Midbrain (tissue), 1 donor: ENCODE data around the gene INHA.

ENCODE experiments used
- DNase-seq: peaks from one replicate; lab custom pipeline; 2025; lab: John Stamatoyannopoulos, UW

Gene INHA

DNA sequence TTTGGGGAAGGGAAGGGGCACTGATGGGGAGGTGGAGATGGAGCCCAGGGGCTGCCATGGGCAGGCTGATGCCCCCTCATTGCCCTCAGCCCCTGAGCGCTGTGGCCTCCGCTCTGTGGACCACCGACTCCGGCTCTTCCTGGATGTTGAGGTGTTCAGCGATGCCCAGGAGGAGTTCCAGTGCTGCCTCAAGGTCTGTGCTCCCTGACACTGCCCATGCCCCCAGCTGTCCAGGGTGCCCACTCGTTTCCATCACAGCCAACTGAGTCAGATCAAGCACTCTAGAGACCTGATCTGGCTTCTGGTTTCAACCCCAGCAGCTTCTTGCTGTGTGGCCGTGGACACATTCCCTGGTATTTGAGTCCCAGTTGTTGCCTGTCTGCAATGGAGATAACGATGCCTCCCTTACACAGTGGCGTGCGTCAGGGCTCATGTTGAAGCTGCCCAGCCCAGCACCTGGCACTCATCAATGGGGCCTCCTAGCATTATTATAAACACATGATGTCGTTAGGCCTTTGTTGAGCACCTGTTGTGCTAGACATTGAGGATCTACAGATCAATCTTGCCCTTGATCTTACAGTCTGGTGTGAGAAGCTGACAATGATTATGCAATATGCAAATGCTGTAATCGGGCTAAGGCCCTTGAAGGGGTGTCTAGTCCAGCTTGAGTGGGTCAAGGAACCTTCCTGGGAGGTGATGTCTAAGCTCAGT lies 39.9 kb downstream of the INHA start:
- no peak for DNase-seq

DNA sequence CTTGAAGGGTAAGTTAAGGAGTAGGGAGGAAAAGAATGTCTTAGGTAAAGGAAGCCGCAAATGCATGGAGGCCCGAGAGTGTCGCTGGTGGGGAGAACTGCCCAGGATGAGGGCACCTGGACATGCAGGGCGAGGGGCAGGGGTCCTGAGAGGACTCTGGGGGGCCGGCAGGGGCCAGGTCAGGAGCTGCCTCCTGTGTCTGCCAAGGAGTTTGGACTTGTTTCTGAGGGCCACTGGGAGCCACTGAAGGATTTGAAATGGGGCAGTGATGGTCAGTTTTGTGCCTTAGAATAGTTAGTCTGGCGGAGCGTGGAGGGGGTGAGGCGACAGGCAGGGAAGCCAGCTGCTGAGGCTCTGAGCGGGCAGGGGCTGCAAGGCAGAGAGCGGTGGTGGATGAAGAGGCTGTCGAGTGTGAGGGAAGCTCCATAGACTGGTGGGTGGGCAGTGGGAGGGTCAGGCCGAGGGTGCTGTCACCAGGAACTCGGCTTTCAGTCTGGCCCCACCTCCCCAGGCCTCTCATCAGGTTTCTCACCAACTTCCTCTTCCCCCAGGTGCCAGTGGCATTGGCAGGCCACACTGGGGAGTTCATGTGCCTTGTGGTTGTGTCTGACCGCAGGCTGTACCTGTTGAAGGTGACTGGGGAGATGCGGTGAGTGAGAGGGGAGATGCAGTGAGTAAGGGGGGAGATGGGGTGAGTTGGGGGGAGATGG lies 40.6 kb downstream of the INHA start:
- no peak for DNase-seq

DNA sequence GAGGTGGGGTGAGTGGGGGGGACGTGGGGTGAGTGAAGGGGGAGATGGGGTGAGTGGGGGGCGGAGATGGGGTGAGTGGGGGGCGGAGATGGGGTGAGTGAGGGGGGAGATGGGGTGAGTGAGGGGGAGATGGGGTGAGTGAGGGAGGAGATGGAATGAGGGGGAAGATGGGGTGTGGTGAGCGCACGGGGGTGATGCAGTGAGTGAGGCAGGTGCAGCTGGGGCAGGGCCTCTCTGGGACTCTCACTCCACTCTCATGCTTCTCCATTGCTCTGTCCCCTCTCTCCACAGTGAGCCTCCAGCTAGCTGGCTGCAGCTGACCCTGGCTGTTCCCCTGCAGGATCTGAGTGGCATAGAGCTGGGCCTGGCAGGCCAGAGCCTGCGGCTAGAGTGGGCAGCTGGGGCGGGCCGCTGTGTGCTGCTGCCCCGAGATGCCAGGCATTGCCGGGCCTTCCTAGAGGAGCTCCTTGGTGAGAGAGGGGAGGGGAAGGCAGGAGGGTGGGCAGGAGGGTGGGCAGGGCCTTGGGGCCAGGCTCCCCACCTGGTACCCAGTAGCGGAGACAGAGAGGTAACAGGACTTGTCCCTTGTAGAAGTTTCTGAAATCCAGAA lies 41.5 kb downstream of the INHA start:
- DNase-seq, result no peak

DNA sequence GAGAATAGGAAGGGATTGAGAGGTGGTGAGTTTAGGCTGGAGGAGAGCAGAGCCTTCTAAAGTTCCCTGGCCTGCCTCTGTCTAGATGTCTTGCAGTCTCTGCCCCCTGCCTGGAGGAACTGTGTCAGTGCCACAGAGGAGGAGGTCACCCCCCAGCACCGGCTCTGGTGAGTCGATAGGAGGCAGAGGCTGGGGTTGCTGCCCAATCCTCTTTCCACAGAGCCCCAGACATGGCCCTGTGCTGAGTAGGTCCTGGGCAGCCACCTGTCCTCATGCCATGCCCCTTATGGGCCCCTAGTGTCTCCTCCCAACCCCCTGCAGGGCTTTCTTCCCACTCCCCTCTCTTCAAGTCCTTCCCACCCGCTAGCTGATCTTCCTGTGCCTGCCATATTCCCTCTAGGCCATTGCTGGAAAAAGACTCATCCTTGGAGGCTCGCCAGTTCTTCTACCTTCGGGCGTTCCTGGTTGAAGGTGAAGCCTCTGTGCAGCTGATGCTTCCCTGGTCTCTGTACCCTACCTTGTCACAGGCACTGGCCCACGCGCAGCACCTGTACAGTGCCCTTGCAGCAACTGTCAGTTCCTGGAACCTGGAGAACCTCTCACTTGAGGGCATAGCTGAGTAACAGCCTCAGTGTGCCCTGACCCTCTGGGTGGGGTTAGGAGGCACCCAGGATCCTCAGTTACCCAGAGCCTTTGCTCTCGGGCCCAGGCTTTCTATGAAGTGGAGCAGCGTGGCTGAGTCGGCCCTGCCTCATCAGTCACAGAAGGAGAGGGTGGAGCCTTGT lies 42.2 kb downstream of the INHA start:
- no peak for DNase-seq

DNA sequence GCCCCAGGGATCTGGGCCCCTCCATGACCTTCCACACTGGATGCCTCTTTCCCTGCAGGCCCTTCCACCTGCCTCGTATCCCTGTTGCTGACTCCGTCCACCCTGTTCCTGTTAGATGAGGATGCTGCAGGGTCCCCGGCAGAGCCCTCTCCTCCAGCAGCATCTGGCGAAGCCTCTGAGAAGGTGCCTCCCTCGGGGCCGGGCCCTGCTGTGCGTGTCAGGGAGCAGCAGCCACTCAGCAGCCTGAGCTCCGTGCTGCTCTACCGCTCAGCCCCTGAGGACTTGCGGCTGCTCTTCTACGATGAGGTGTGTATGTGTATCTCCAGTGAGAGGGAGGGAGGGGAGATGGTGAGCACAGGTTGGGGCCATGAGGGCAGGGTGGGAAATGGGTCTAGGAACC lies 42.9 kb downstream of the INHA start:
- no peak for DNase-seq

DNA sequence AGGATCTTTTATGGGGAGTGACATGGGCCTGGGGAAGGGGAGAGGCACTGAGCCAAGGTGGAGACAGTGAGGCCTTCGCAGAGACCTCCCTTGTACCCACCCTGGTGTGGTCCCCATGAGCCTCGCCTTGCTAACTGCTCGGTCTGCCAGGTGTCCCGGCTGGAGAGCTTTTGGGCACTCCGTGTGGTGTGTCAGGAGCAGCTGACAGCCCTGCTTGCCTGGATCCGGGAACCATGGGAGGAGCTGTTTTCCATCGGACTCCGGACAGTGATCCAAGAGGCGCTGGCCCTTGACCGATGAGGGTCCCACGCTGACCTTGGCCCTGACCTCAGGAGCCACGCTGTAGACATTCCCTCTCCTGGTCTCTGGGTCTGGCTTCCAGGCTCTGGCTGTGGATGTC lies 43.8 kb downstream of the INHA start:
- DNase-seq, result no peak

DNA sequence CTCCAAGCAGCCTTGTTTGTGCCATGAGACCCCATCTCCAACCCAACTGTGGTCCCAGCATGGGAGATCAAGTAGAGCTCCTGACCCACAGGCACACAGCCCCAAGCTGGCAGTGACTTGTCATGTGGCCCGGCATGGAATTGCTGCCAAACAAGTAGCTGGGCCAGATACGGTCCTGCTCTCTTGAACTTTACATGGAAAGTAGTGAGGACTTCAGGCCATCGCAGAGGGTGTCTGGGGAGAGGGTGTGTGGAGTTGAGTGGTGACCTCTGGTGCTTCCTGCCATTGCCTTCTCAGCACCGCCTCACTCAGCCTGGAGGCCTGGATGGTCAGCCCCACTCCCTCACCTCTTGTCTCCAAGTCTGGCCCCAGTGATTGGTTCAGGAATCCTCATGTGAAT lies 44.4 kb downstream of the INHA start:
- DNase-seq, result no peak

DNA sequence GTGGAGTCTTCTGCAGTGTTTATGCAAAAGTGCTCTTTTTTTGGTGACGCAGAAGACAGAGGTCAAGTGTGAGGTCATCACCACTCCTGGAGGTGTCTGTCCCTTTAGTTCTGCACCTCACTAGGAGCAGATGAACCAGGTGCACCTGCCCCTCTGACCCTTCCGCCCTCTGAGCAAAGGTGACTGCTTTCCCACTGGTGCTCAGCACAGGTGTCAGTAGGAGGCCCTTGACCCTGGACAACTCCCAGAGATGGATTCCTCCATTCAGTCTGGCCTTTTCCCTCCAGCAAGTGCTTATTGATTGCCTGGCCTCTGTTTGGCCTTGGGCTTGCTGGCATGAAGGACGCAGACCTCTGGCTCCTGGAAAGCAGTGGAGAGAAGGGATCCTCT lies 46.6 kb downstream of the INHA start:
- no peak for DNase-seq

DNA sequence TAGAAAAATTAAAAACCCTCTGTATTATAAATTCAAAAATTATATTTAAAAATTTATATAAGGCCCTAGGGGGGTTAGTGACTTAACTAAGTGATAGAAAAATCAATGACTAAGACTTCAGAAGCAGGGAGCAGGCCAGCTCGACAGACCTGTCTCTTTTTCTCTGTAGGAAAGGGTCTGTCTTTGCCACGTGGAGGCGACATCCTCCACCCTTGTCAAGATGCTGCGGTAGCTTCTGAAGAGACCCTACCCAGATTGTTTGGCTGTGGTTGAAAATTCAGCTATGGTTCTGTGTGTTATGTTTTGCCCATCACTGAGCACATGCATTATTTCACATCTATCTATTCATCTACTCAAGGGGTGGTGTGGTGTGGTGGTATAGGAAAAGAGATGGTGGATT lies 47.1 kb downstream of the INHA start:
- DNase-seq, result no peak

DNA sequence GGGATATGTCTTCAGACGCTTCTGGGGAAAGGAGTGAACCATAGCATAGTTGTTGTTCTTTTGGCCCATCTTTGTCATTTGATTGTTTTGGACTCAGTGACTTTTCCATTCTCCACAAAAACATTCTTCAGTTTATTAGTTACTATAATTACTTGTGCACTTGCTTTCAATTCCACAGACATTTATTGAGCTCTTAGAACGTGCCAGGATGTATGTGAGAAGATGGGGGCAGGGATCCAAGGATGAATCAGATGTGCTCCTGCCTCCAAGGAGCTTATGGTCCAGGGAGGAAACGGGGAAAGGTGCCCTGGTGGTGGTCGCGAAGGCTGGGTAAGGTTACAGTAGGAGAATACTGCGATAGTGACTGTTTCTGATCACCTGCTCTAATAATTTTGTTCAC lies 48.4 kb downstream of the INHA start:
- DNase-seq, result no peak

DNA sequence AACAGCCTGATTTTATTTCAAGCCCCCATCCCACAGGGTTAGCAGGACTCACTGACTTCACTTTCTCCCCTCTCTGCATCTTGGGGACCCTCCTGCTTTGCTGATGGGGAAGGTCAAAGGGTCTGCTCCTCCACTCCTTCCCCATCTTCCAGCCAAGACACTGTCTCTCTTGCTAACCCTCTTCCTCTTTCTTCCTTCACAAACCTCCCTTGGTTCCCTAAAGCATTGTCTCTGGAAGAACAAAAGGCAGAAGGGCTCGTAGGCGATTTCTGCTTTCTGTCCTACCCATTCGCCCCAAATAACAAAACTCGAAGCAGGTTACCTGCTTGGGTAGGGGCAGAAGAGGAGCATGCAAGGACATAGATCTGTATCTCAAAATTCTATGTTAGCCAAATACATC lies 49.8 kb downstream of the INHA start:
- no peak for DNase-seq

DNA sequence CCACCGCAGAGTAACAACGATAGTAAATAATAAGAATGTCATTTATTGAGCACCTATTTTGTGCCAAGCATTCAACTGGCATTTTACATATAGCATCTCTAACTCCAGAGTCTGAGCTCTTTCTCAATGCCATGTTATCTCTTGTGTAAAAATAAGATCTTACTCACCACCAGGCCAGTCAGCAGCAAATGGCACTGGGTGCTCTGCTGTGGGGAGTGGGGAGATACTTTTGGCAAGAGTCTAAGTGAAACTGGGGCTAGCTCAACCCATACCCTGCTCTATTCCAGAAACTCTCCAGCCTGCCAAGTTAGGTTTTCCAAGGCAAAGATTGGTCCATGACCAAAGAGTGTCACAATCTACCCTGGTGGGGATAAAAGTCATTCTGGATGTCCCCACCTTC lies 50.4 kb downstream of the INHA start:
- no peak for DNase-seq

DNA sequence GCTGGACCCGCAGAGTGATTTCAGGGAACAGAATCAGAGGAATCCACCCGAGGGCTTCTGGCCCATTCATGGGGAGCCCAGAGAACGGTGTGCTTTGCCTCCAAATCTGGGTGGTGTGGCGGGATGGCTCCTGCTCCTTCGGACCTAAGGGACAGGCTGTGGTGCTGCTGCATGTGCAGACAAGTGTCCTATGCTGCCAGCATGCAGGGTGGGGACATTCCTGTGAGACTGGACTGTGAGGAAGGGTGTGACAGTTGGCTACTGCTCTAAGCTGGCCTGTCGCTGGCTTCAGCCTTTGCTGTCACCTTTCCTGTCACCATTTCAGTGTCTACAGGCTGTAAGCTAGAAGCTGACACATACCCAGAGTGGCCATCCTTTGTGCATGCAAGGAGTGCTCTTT lies 52.5 kb downstream of the INHA start:
- no peak for DNase-seq

DNA sequence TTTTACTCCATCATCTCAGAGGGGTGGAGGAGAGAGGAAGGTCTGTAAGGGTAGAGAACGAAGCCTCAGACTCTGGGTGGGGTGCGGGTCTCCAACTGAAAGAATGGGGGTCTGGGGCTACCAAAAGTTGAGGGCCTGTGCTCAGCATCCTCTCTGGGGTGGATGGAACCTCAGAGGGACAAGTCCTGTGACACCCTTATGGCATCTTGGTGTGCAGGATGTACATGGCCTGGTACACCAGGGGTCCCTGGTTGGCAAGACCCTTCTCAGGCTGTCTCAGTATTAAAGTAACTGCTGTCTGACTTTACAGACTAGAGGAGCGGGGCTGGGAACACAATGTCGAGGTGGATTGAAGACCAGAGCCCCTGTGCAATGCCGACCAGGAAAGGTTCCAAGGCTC lies 53.1 kb downstream of the INHA start:
- DNase-seq, result no peak
